ENCODE data around the gene PRPF6. TPM values are rescaled to one million over a fixed set of nuclear protein-coding genes. Genes with fewer than 3 reads are reported as not detected.
A peak's percentile ranks its signal among the peaks of the same experiment; 100 is the strongest.

Gene PRPF6
- total and polyA plus RNA-seq, 2 of the 13 experiments (the other 11 are each of a cell fraction or from before 2014, with no cell fraction given) = 63.7 to 101 TPM

DNA sequence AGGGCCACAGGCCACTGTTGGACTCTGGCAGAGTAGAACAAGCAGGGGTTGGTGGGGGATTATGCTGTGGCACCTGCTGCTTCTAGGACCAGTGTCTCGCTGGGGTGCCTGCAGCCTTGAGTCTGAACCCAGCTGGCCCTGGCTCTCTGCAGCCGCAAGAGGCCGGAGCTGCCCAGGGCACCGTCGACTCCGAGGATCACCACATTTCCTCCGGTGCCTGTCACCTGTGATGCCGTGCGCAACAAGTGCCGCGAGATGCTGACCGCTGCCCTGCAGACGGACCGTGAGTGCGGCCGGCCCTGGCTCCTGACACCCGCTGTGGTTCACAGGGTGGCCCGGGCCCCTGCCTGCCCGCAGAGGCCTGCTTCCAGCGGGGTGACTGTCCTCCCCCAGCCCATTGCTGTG lies 88.3 kb downstream of the PRPF6 start:
- no peaks in the 10 kb centered on the region for H3K36me3 ChIP-seq (replicated peaks in 1 of 2; ENCODE audit: control insufficient read depth in 1 of 2, insufficient read depth in 2 of 2, low read length in 2 of 2)
- no peak overlapping the region for H3K27ac ChIP-seq (ENCODE audit: extremely low read length, insufficient read depth, low read length)
- H3K79me2 ChIP-seq (ENCODE audit: insufficient read depth, low read length) = no peaks in the 10 kb centered on the region
- FAIRE-seq = no peak
- CTCF ChIA-PET (ENCODE audit: low intra/inter-chr PET ratio, low total read pairs) = interaction anchor here (1.1 to 1.6 kb wide), 5 partner anchors 15 to 531 kb away, joined by 3 to 13 read pairs (median 4); partner anchors contain the start of gene PTK6
- H3K9ac ChIP-seq (ENCODE audit: insufficient read depth, low read depth, low read length) = no peak overlapping the region
- peaks cover 3 to 11% of the 10 kb centered on the region in 2 experiments; a peak in 2 of 5 replicates for H3K27me3 ChIP-seq (ENCODE audit: control insufficient read depth in 1 of 2, insufficient read depth in 2 of 2, low read length in 2 of 2)
- no peak for DNase-seq (ENCODE audit: low spot score)
- POLR2A ChIA-PET = interaction anchor here (1.0 to 1.9 kb wide), 3 partner anchors 15 to 89 kb away, joined by 3 to 8 read pairs (median 3); partner anchors contain the start of gene PRPF6
- H2AFZ ChIP-seq (ENCODE audit: low read length) = no peak overlapping the region
- 68% methylated on average over 19 of the region's 20 CpGs for WGBS (ENCODE audit: low lambda C conversion rate)
- H3K9me3 ChIP-seq (ENCODE audit: low read length) = no peaks in the 10 kb centered on the region
- BruUV-seq (replicated peaks) = no TSS peak
- 0 out of 2 replicates have a peak overlapping the region, but pooled peaks have one; percentile 48 for H3K4me2 ChIP-seq (ENCODE audit: low read depth, low read length)
- peak overlapping the region in 1 of 3 experiments; percentile 11; a peak in 1 of 6 replicates for H3K4me3 ChIP-seq (replicated peaks in 1 of 3; ENCODE audit: insufficient read depth in 1 of 3, low read depth in 2 of 3, low read length in 3 of 3)
- intact Hi-C loops (cut with micrococcal nuclease; ENCODE audit: unreplicated experiment) (loop anchor here (2.0 kb wide), 1 partner anchor 14 kb away; no protein-coding TSS in a partner anchor), in situ Hi-C loops (cut with HindIII; ENCODE audit: extremely low pct_ligation_motif_present, low pct_unique_long_range_greater_than_20kb) (no loop called here)
- H3K4me1 ChIP-seq (ENCODE audit: insufficient read depth, low read length) = peaks cover 43% of the 10 kb centered on the region
- H4K20me1 ChIP-seq (ENCODE audit: insufficient read depth, low read length) = no peaks in the 10 kb centered on the region; the same call in 1 of the 2 replicates
- ATAC-seq = no peak
- TF ChIP-seq ZNF331 (CRISPR knock-in tag; IDR thresholded peaks at IDR 0.05) (no peak), HOXD1 (CRISPR knock-in tag; IDR thresholded peaks at IDR 0.05) (0 out of 2 replicates have a peak, but pooled peaks have one; percentile 18), ZNF160 (CRISPR knock-in tag; IDR thresholded peaks at IDR 0.05) (no peak), ZNF256 (CRISPR knock-in tag; conservative IDR thresholded peaks at IDR 0.05) (no peak), HNRNPK (IDR thresholded peaks at IDR 0.05; ENCODE audit: low read depth, low read length, poor library complexity, severe bottlenecking) (no peak)
- TF ChIP-seq, protein P1, sequence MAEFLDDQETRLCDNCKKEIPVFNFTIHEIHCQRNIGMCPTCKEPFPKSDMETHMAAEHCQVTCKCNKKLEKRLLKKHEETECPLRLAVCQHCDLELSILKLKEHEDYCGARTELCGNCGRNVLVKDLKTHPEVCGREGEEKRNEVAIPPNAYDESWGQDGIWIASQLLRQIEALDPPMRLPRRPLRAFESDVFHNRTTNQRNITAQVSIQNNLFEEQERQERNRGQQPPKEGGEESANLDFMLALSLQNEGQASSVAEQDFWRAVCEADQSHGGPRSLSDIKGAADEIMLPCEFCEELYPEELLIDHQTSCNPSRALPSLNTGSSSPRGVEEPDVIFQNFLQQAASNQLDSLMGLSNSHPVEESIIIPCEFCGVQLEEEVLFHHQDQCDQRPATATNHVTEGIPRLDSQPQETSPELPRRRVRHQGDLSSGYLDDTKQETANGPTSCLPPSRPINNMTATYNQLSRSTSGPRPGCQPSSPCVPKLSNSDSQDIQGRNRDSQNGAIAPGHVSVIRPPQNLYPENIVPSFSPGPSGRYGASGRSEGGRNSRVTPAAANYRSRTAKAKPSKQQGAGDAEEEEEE (CRISPR knock-in tag; IDR thresholded peaks at IDR 0.05; ENCODE audit: borderline replicate concordance) = no peak
- TF ChIP-seq, protein P2, sequence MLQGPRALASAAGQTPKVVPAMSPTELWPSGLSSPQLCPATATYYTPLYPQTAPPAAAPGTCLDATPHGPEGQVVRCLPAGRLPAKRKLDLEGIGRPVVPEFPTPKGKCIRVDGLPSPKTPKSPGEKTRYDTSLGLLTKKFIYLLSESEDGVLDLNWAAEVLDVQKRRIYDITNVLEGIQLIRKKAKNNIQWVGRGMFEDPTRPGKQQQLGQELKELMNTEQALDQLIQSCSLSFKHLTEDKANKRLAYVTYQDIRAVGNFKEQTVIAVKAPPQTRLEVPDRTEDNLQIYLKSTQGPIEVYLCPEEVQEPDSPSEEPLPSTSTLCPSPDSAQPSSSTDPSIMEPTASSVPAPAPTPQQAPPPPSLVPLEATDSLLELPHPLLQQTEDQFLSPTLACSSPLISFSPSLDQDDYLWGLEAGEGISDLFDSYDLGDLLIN (CRISPR knock-in tag; IDR thresholded peaks at IDR 0.05; ENCODE audit: borderline replicate concordance) = 0 out of 2 replicates have a peak, but pooled peaks have one; percentile 22
- TF ChIP-seq, protein P3, sequence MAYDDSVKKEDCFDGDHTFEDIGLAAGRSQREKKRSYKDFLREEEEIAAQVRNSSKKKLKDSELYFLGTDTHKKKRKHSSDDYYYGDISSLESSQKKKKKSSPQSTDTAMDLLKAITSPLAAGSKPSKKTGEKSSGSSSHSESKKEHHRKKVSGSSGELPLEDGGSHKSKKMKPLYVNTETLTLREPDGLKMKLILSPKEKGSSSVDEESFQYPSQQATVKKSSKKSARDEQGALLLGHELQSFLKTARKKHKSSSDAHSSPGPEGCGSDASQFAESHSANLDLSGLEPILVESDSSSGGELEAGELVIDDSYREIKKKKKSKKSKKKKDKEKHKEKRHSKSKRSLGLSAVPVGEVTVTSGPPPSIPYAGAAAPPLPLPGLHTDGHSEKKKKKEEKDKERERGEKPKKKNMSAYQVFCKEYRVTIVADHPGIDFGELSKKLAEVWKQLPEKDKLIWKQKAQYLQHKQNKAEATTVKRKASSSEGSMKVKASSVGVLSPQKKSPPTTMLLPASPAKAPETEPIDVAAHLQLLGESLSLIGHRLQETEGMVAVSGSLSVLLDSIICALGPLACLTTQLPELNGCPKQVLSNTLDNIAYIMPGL (CRISPR knock-in tag; IDR thresholded peaks at IDR 0.05; ENCODE audit: borderline replicate concordance in 1 of 2, low read depth in 1 of 2) = 0 out of 4 replicates have a peak, but pooled peaks of 1 of the 2 experiments have one; percentile 3
- TF ChIP-seq, protein P4, sequence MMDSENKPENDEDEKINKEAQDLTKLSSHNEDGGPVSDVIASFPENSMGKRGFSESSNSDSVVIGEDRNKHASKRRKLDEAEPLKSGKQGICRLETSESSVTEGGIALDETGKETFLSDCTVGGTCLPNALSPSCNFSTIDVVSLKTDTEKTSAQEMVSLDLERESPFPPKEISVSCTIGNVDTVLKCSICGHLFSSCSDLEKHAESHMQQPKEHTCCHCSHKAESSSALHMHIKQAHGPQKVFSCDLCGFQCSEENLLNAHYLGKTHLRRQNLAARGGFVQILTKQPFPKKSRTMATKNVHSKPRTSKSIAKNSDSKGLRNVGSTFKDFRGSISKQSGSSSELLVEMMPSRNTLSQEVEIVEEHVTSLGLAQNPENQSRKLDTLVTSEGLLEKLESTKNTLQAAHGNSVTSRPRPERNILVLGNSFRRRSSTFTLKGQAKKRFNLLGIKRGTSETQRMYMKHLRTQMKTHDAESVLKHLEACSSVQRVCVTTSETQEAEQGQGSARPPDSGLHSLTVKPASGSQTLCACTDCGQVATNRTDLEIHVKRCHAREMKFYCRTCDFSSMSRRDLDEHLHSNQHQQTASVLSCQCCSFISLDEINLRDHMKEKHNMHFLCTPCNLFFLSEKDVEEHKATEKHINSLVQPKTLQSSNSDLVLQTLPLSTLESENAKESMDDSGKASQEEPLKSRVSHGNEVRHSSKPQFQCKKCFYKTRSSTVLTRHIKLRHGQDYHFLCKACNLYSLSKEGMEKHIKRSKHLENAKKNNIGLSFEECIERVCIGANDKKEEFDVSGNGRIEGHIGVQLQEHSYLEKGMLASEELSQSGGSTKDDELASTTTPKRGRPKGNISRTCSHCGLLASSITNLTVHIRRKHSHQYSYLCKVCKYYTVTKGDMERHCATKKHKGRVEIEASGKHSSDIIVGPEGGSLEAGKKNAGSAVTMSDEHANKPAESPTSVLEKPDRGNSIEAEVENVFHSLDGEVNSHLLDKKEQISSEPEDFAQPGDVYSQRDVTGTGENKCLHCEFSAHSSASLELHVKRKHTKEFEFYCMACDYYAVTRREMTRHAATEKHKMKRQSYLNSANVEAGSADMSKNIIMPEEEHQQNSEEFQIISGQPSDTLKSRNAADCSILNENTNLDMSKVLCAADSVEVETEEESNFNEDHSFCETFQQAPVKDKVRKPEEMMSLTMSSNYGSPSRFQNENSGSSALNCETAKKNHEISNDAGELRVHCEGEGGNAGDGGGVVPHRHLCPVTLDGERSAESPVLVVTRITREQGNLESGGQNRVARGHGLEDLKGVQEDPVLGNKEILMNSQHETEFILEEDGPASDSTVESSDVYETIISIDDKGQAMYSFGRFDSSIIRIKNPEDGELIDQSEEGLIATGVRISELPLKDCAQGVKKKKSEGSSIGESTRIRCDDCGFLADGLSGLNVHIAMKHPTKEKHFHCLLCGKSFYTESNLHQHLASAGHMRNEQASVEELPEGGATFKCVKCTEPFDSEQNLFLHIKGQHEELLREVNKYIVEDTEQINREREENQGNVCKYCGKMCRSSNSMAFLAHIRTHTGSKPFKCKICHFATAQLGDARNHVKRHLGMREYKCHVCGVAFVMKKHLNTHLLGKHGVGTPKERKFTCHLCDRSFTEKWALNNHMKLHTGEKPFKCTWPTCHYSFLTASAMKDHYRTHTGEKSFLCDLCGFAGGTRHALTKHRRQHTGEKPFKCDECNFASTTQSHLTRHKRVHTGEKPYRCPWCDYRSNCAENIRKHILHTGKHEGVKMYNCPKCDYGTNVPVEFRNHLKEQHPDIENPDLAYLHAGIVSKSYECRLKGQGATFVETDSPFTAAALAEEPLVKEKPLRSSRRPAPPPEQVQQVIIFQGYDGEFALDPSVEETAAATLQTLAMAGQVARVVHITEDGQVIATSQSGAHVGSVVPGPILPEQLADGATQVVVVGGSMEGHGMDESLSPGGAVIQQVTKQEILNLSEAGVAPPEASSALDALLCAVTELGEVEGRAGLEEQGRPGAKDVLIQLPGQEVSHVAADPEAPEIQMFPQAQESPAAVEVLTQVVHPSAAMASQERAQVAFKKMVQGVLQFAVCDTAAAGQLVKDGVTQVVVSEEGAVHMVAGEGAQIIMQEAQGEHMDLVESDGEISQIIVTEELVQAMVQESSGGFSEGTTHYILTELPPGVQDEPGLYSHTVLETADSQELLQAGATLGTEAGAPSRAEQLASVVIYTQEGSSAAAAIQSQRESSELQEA (CRISPR knock-in tag; IDR thresholded peaks at IDR 0.05; ENCODE audit: not compliant biosample characterization) = peak; percentile 19

Measured in HepG2 (cell line).